GM12892 (cell line): ENCODE data around the gene ALDH1A1.

Experiments
- POLR2A ChIP-seq: IDR thresholded peaks from 2 replicates; pipeline ENCODE4 v1.6.1; 2011; ENCODE audit warnings: low read depth, low read length, control low read depth
- POLR2AphosphoS5 ChIP-seq: IDR thresholded peaks from 2 replicates; pipeline ENCODE4 v1.6.1; 2011; ENCODE audit warnings: low read depth, low read length, control low read depth
- TAF1 ChIP-seq: IDR thresholded peaks from 2 replicates; pipeline ENCODE4 v1.6.1; 2011; ENCODE audit warnings: low read depth, mild to moderate bottlenecking, control low read depth, low read length, borderline replicate concordance

DNA sequence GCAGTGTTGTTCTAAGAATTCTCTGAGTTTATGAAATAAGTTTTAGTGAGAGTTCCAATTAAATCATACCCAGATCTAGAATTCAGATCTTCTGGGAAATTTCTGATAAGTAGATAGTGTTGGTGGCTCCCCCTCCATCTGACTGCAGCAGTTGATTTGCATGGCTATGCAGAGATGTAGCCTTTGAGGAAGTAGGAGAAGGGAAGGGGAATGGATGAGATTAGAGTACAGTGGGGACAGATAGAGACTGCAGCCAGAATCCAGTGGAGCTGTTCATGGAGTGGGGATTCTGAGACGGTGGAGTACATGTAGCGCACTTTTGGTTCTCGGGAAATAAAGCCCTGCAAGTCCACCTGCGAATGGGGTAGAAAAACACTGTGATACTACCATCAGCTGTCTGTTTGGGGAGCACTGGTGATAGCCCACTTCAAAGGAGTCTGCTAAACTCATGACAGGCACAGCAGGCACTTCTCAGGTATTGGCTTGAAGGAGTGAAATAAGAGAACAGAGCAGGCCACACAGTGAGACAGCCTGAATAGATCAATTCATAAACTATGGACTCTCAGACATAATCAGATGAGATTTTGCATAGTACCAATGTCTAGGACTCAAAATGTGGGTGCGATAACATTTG lies 96.8 kb downstream of the ALDH1A1 start:
- TF ChIP-seq POLR2A = no peak
- no peak for TF ChIP-seq POLR2AphosphoS5
- TF ChIP-seq TAF1 = no peak
